ENCODE measurements around the gene NEDD8. TPM values are rescaled to one million over a fixed set of nuclear protein-coding genes. Genes with fewer than 3 reads are reported as not detected.

NEDD8 gene
- total RNA-seq, 4 donors from 2014 or later, result 61.2 to 1,004 (median 192) TPM

GRCh38 chr14:24263848-24264247, 31.7 kb upstream of the NEDD8 start:
- no peaks in the 10 kb centered on the region for H3K4me1 ChIP-seq
- intact Hi-C loops (cut with DNase I; ENCODE audit: low total_unique reads), result no loop called here
- H3K27me3 ChIP-seq, result no peaks in the 10 kb centered on the region
- H3K4me3 ChIP-seq, result no peak overlapping the region
- H3K9me3 ChIP-seq, result no peaks in the 10 kb centered on the region
- no peak for DNase-seq
- TF ChIP-seq, protein P1, sequence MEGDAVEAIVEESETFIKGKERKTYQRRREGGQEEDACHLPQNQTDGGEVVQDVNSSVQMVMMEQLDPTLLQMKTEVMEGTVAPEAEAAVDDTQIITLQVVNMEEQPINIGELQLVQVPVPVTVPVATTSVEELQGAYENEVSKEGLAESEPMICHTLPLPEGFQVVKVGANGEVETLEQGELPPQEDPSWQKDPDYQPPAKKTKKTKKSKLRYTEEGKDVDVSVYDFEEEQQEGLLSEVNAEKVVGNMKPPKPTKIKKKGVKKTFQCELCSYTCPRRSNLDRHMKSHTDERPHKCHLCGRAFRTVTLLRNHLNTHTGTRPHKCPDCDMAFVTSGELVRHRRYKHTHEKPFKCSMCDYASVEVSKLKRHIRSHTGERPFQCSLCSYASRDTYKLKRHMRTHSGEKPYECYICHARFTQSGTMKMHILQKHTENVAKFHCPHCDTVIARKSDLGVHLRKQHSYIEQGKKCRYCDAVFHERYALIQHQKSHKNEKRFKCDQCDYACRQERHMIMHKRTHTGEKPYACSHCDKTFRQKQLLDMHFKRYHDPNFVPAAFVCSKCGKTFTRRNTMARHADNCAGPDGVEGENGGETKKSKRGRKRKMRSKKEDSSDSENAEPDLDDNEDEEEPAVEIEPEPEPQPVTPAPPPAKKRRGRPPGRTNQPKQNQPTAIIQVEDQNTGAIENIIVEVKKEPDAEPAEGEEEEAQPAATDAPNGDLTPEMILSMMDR (IDR thresholded peaks at IDR 0.05), result no peak
- no peak for TF ChIP-seq POLR2A (IDR thresholded peaks at IDR 0.05)
- no peaks in the 10 kb centered on the region for H3K36me3 ChIP-seq
- H3K27ac ChIP-seq, result no peak overlapping the region

GRCh38 chr14:24262821-24263733, 30.9 kb upstream of the NEDD8 start, which contains the start of gene TGM1:
Gene TGM1, minus strand, starts transcription at chr14:24263177. Its CDS starts 825 bp downstream, at chr14:24262352.
- H3K27me3 ChIP-seq, result no peaks in the 10 kb centered on the region
- no peaks in the 10 kb centered on the region for H3K4me1 ChIP-seq
- no peak within 1 kb of the TSS for H3K27ac ChIP-seq
- no peak within 1 kb of the TSS for H3K4me3 ChIP-seq
- intact Hi-C loops (cut with DNase I; ENCODE audit: low total_unique reads), result no loop called here
- TF ChIP-seq, protein P1 (IDR thresholded peaks at IDR 0.05), result no peak
- TF ChIP-seq POLR2A (IDR thresholded peaks at IDR 0.05), result no peak
- no peaks in the 10 kb centered on the region for H3K9me3 ChIP-seq
- no peak for DNase-seq
- H3K36me3 ChIP-seq, result no peaks in the 10 kb centered on the region

- TF ChIP-seq, protein P1 (IDR thresholded peaks at IDR 0.05), result no peak
- TF ChIP-seq POLR2A (IDR thresholded peaks at IDR 0.05), result no peak
- Histone ChIP-seq H3K4me3 (no peak overlapping the region), H3K36me3 (no peaks in the 10 kb centered on the region), H3K4me1 (no peaks in the 10 kb centered on the region), H3K27me3 (no peaks in the 10 kb centered on the region), H3K9me3 (no peaks in the 10 kb centered on the region), H3K27ac (no peak overlapping the region)
- no peak for DNase-seq
- intact Hi-C loops (cut with DNase I; ENCODE audit: low total_unique reads), result no loop called here
Measured at GRCh38 chr14:24261969-24262327, 29.8 kb upstream of the NEDD8 start.

DNA sequence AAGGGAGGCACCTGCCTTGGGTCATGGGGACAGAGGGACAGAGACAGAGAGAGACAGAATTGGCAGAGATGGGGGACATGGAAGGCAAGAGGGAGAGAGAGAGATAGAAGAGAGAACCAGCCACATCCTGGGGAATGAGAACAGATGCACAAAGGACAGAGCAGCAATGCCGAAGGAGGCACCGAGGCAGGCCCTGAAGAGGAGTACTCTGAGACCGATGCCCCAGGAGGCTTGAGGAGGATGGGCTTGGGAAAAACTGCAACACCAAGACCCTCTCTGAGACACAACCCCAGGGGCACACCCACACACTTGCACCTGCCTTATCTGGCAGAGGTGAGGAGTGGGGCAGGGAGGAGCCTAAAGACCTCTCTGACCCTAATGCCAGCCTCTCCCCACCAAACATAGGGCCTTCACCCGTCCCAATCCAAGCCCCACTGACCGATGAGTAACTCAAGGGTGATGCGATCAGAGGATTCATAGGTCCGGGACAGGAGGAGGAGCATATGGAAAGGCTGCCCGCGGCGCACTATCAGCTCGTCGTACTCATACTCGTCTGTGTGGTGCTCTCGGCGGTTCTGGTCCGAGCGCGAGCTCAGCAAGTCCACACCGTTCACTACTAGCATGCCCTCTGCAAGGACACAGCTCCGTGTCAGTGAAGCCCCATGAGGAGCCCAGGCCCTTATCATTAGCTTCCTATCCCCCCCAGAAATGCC, 29.2 kb upstream of the NEDD8 start:
- Histone ChIP-seq H3K36me3 (no peaks in the 10 kb centered on the region), H3K4me1 (no peaks in the 10 kb centered on the region), H3K4me3 (no peak overlapping the region), H3K9me3 (no peaks in the 10 kb centered on the region), H3K27ac (no peak overlapping the region), H3K27me3 (no peaks in the 10 kb centered on the region)
- intact Hi-C loops (cut with DNase I; ENCODE audit: low total_unique reads), result no loop called here
- TF ChIP-seq, protein P1 (IDR thresholded peaks at IDR 0.05), result no peak
- no peak for TF ChIP-seq POLR2A (IDR thresholded peaks at IDR 0.05)
- no peak for DNase-seq

GRCh38 chr14:24260780-24261157, 28.6 kb upstream of the NEDD8 start:
- Histone ChIP-seq H3K9me3 (no peaks in the 10 kb centered on the region), H3K36me3 (no peaks in the 10 kb centered on the region), H3K27ac (no peak overlapping the region), H3K4me1 (no peaks in the 10 kb centered on the region), H3K27me3 (no peaks in the 10 kb centered on the region), H3K4me3 (no peak overlapping the region)
- TF ChIP-seq, protein P1 (IDR thresholded peaks at IDR 0.05), result no peak
- DNase-seq, result no peak
- intact Hi-C loops (cut with DNase I; ENCODE audit: low total_unique reads), result no loop called here

All from uterus (tissue), 4 donors.